Measurements from ENCODE around the gene FCRL5. TPM values are rescaled to one million over a fixed set of nuclear protein-coding genes. Genes with fewer than 3 reads are reported as not detected.

The FCRL5 gene
- total and polyA plus RNA-seq, 7 donors: 0.01 to 0.46 (median 0.07) TPM; not detected in 2

DNA sequence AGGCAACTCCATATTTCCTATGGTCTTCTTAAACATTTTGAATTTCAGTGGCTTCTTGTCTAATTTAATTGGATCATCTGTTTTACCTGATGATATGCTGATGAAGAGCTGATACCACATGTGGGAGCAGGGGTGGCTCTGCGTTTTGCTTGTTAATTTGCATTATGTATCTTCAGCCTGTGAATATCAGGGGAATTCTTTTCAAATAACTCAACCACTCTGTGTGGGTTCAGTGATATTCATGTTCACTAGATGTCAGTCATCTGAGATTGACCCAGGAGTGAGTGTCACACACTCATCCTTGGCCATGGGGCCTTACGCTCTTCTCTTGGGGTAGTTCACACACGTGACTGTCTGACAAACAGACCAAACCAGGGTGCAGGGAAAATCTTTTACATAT, 83.0 kb downstream of the FCRL5 start:
- Histone ChIP-seq H3K4me3 (no peak overlapping the region), H3K27ac (no peak overlapping the region), H3K4me1 (no peaks in the 10 kb centered on the region), H3K27me3 (ENCODE audit: insufficient read depth in 3 of 3, low read length in 2 of 3) (no peaks in the 10 kb centered on the region), H3K36me3 (ENCODE audit: insufficient read depth in 1 of 2, low read depth in 1 of 2) (no peaks in the 10 kb centered on the region), H3K9me3 (no peaks in the 10 kb centered on the region)
- ATAC-seq (no peak), DNase-seq (no peak)
- intact Hi-C loops (cut with DNase I): no loop called here
- 81 to 88% (median 83%) methylated on average over 3 of the region's 3 CpGs for WGBS, 3 donors
- TF ChIP-seq, protein P1, sequence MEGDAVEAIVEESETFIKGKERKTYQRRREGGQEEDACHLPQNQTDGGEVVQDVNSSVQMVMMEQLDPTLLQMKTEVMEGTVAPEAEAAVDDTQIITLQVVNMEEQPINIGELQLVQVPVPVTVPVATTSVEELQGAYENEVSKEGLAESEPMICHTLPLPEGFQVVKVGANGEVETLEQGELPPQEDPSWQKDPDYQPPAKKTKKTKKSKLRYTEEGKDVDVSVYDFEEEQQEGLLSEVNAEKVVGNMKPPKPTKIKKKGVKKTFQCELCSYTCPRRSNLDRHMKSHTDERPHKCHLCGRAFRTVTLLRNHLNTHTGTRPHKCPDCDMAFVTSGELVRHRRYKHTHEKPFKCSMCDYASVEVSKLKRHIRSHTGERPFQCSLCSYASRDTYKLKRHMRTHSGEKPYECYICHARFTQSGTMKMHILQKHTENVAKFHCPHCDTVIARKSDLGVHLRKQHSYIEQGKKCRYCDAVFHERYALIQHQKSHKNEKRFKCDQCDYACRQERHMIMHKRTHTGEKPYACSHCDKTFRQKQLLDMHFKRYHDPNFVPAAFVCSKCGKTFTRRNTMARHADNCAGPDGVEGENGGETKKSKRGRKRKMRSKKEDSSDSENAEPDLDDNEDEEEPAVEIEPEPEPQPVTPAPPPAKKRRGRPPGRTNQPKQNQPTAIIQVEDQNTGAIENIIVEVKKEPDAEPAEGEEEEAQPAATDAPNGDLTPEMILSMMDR (IDR thresholded peaks at IDR 0.05): no peak

DNA sequence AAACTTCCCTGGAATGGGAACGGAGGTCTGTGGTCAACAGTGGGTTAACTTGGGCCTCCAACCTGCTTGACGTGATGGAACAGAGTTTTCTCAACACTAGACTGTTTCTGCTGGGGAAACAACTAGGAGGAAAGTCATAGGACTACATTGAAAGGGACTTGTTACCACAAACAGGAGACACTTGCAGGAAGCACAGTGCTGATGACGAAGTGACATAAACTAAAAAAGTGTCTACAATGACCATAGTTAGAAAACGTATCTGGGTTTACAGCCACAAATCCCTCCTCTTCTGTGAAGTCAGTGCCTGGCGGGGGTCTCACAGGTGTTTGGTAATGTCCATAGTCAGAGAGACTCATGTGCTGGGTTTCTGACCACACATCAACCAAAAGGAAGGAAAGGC, 86.3 kb downstream of the FCRL5 start:
- ATAC-seq: no peak
- 74 to 76% (median 74%) methylated on average over 5 of the region's 5 CpGs for WGBS, 3 donors
- Histone ChIP-seq H3K4me1 (no peaks in the 10 kb centered on the region), H3K4me3 (no peak overlapping the region), H3K27ac (no peak overlapping the region), H3K27me3 (ENCODE audit: insufficient read depth in 3 of 3, low read length in 2 of 3) (no peaks in the 10 kb centered on the region), H3K9me3 (no peaks in the 10 kb centered on the region), H3K36me3 (ENCODE audit: insufficient read depth in 1 of 2, low read depth in 1 of 2) (no peaks in the 10 kb centered on the region)
- DNase-seq: no peak
- intact Hi-C loops (cut with DNase I): no loop called here
- TF ChIP-seq, protein P1 (IDR thresholded peaks at IDR 0.05): no peak

Other genes with a start within 250 kb of the FCRL5 start
- not detected for gene FCRL4, start 45.6 kb upstream of the FCRL5 start, total RNA-seq
- gene FCRL4, start 45.6 kb upstream of the FCRL5 start, polyA plus RNA-seq: not detected
- under 1 TPM in 2 of 4 donors, not detected in 2; 0.25 to 0.44 TPM for gene FCRL3, start 148.3 kb upstream of the FCRL5 start, total RNA-seq
- under 1 TPM; 0.03 to 0.06 (median 0.03) TPM for gene FCRL3, start 148.3 kb upstream of the FCRL5 start, polyA plus RNA-seq
- gene FCRL2, start 224.6 kb upstream of the FCRL5 start, total RNA-seq: under 1 TPM in 1 of 4 donors, not detected in 3; 0.17 TPM
- gene FCRL2, start 224.6 kb upstream of the FCRL5 start, polyA plus RNA-seq: under 1 TPM in 1 of 3 donors, not detected in 2; 0.03 TPM

Measured in psoas muscle (tissue), 8 donors.